ENCODE measurements around the gene SLF2.

Gene SLF2

DNA sequence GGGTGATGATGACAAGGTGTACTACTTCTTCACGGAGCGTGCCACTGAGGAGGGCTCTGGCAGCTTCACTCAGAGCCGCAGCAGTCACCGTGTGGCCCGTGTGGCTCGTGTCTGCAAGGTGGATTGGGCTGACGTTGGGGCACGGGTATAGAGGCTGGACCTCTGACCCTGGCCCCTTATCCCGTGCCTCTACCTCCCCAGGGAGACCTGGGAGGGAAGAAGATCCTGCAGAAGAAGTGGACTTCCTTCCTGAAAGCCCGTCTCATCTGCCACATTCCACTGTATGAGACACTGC lies 66.1 kb downstream of the SLF2 start:
- Mint-ChIP-seq H3K27me3 (ENCODE audit: low read depth) (no peaks in the 10 kb centered on the region), H3K36me3 (ENCODE audit: low read depth) (peaks cover 33% of the 10 kb centered on the region), H3K4me1 (no peaks in the 10 kb centered on the region), H3K4me3 (no peak overlapping the region), H3K9me3 (no peaks in the 10 kb centered on the region), H3K27ac (no peak overlapping the region)
- TF ChIP-seq, protein P1, sequence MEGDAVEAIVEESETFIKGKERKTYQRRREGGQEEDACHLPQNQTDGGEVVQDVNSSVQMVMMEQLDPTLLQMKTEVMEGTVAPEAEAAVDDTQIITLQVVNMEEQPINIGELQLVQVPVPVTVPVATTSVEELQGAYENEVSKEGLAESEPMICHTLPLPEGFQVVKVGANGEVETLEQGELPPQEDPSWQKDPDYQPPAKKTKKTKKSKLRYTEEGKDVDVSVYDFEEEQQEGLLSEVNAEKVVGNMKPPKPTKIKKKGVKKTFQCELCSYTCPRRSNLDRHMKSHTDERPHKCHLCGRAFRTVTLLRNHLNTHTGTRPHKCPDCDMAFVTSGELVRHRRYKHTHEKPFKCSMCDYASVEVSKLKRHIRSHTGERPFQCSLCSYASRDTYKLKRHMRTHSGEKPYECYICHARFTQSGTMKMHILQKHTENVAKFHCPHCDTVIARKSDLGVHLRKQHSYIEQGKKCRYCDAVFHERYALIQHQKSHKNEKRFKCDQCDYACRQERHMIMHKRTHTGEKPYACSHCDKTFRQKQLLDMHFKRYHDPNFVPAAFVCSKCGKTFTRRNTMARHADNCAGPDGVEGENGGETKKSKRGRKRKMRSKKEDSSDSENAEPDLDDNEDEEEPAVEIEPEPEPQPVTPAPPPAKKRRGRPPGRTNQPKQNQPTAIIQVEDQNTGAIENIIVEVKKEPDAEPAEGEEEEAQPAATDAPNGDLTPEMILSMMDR (IDR thresholded peaks at IDR 0.05; ENCODE audit: unreplicated experiment in 3 of 3): no peak

DNA sequence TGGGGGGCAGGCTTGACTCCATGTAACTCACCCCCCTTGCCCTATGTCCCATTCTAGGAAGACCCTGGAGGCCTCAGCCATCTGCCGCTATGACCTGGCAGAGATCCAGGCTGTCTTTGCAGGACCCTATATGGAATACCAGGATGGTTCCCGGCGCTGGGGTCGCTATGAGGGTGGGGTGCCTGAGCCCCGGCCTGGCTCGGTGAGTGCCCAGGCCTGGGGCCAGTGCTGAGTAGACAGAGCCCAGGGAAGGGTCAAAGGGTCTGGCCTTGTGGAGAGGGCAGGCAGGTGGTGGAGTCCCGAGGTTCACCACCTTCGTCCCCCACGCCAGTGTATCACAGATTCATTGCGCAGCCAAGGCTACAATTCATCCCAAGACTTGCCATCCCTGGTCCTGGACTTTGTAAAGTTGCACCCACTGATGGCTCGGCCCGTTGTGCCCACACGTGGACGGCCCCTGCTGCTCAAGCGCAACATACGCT lies 67.1 kb downstream of the SLF2 start:
- Mint-ChIP-seq H3K4me1 (no peaks in the 10 kb centered on the region), H3K36me3 (ENCODE audit: low read depth) (peaks cover 40% of the 10 kb centered on the region), H3K27me3 (ENCODE audit: low read depth) (no peaks in the 10 kb centered on the region), H3K9me3 (no peaks in the 10 kb centered on the region), H3K4me3 (no peak overlapping the region), H3K27ac (no peak overlapping the region)
- TF ChIP-seq, protein P1 (IDR thresholded peaks at IDR 0.05; ENCODE audit: unreplicated experiment in 3 of 3): no peak

DNA sequence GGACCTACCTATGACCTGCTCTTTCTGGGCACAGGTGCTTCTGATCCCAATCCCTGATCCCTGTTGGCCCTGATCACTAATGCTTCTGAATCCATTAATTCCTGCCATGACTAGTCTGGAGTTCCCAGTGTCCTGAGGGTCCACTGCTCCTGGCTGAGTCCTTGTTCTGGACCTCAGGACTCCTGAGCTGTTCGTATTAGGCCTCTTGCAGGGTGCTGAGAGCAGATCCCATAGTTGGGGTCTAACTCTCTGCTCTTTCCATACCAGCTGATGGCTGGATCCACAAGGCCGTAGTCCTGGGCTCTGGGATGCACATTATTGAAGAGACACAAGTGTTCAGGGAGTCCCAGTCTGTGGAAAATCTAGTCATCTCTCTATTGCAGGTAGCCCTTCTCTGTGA lies 67.5 kb downstream of the SLF2 start:
- no peaks in the 10 kb centered on the region for H3K4me1 Mint-ChIP-seq
- no peaks in the 10 kb centered on the region for H3K9me3 Mint-ChIP-seq
- TF ChIP-seq, protein P1 (IDR thresholded peaks at IDR 0.05; ENCODE audit: unreplicated experiment in 3 of 3): no peak
- no peaks in the 10 kb centered on the region for H3K27me3 Mint-ChIP-seq (ENCODE audit: low read depth)
- no peak overlapping the region for H3K4me3 Mint-ChIP-seq
- no peak overlapping the region for H3K27ac Mint-ChIP-seq
- H3K36me3 Mint-ChIP-seq (ENCODE audit: low read depth): peaks cover 40% of the 10 kb centered on the region

DNA sequence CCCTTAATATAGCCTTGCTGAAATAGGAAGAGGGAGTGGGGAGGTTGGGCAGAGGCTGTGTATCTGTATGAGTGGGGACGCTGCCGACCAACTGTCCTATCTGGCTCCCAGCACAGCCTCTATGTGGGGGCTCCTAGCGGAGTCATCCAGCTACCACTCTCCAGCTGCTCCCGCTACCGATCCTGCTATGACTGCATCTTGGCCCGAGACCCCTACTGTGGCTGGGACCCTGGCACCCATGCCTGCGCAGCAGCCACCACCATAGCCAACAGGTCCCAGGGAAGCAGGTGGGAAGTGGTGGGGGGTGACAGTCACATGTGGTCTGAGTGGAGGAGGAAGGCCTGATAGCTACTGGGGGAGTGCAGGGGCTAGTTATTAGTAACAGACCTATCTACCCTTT lies 67.9 kb downstream of the SLF2 start:
- no peaks in the 10 kb centered on the region for H3K4me1 Mint-ChIP-seq
- H3K27ac Mint-ChIP-seq: no peak overlapping the region
- TF ChIP-seq, protein P1 (IDR thresholded peaks at IDR 0.05; ENCODE audit: unreplicated experiment in 3 of 3): no peak
- peaks cover 40% of the 10 kb centered on the region for H3K36me3 Mint-ChIP-seq (ENCODE audit: low read depth)
- no peaks in the 10 kb centered on the region for H3K27me3 Mint-ChIP-seq (ENCODE audit: low read depth)
- H3K4me3 Mint-ChIP-seq: no peak overlapping the region
- H3K9me3 Mint-ChIP-seq: no peaks in the 10 kb centered on the region

DNA sequence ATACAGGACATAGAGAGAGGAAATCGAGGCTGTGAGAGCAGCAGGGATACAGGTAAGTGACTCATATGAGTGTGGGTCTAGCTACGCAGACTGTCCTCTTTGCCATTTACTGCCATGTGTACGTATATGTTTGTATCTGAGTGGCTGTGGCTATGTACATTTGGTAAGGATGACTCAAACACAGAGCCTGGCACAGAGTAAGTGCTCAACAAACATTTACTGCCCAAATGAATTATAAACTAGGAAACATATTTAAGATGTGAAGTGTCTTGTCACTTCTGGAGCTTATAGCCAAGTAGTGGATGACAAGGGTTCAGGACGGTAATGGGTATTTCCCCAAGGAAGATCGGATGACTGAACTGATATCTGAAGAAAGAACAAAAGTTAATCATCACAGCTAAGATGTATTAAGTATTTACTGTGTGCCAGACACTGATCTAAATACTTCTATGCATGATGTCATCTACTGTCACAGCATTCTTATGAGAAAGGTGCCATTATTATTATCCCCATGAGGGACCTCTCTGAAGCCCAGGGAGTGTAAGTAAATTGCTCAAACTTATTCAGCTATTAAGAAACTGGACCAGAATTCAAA lies 68.5 kb downstream of the SLF2 start:
- TF ChIP-seq, protein P1 (IDR thresholded peaks at IDR 0.05; ENCODE audit: unreplicated experiment in 3 of 3): no peak
- Mint-ChIP-seq H3K36me3 (ENCODE audit: low read depth) (peaks cover 37% of the 10 kb centered on the region), H3K27ac (no peak overlapping the region), H3K9me3 (no peaks in the 10 kb centered on the region), H3K27me3 (ENCODE audit: low read depth) (no peaks in the 10 kb centered on the region), H3K4me1 (no peaks in the 10 kb centered on the region), H3K4me3 (no peak overlapping the region)
